GM12878 (cell line): ENCODE measurements around the gene RAD51B. TPM values are rescaled to one million over a fixed set of nuclear protein-coding genes. Genes with fewer than 3 reads are reported as not detected.

Experiments
- ATAC-seq: fragments of 200-7000 bp; cut with Tn5 transposase; 3 replicates; pipeline ENCODE4 v1.9.1; 2020; ENCODE audit warnings: mild to moderate bottlenecking, moderate library complexity
- BruUV-seq: library from RNA; stranded (reverse); fragments of 400-500 nt; replicated peaks from 2 replicates; lab custom pipeline; 2021; lab: Mats Ljungman, UMichigan
- CTCF ChIA-PET: fragments of 300-600 bp; sonication (Branson Sonifier 250); formaldehyde crosslinking; extraction: SDS; loops from one replicate; lab custom pipeline; 2021; ENCODE audit warnings: inconsistent platforms; lab: Yijun Ruan, JAX
- POLR2A ChIA-PET: fragments of 350-600 bp; formaldehyde crosslinking; extraction: SDS; loops from one replicate; lab custom pipeline; 2021; ENCODE audit warnings: inconsistent platforms; lab: Charles Lee
- RAD21 ChIA-PET: fragments of 300-600 bp; sonication (Branson Sonifier 250); formaldehyde crosslinking; loops from one replicate; lab custom pipeline; 2023; ENCODE audit warnings: antibody characterized with exemption; ENCODE audit not compliant: unreplicated experiment; lab: Charles Lee
- SMC1A ChIA-PET: fragments of 300-600 bp; sonication (Branson Sonifier 250); formaldehyde crosslinking; loops from one replicate; lab custom pipeline; 2023; ENCODE audit not compliant: unreplicated experiment, uncharacterized antibody; lab: Charles Lee
- DNase-seq: peaks from one replicate; pipeline ENCODE4 v3.0.0-alpha.2; 2011; ENCODE audit warnings: low read depth, low spot score
- FAIRE-seq: peaks from 3 replicates; lab custom pipeline; 2011; peaks lifted over from hg19 to GRCh38; lab: Jason Lieb, UNC
- H2AFZ ChIP-seq: 2 replicates; pipeline ENCODE4 v1.6.0; 2011; ENCODE audit warnings: low read depth, low read length, control low read depth; ENCODE audit not compliant: control insufficient read depth
- H3K27ac ChIP-seq: 2 replicates; pipeline ENCODE4 v1.5.1; 2011; ENCODE audit warnings: control low read depth; ENCODE audit not compliant: control insufficient read depth, insufficient read depth
- H3K27me3 ChIP-seq, 2 experiments: replicated peaks in 1 of 2; 2 replicates each; pipeline versions ENCODE4 v1.6.0 to v1.6.1; 2011; ENCODE audit warnings: low read length in 1 of 2; ENCODE audit not compliant: control insufficient read depth in 2 of 2, insufficient read depth in 2 of 2
- H3K36me3 ChIP-seq, 2 experiments: 2 replicates each; pipeline ENCODE4 v1.5.1; 2011; ENCODE audit warnings: low read length in 1 of 2; ENCODE audit not compliant: control insufficient read depth in 2 of 2, insufficient read depth in 2 of 2
- H3K4me1 ChIP-seq: 2 replicates; pipeline ENCODE4 v1.6.1; 2011; ENCODE audit warnings: mild to moderate bottlenecking, low read length, moderate library complexity, mixed read lengths; ENCODE audit not compliant: control insufficient read depth, insufficient read depth
- H3K4me2 ChIP-seq: 2 replicates; pipeline ENCODE4 v1.6.0; 2011; ENCODE audit warnings: control low read depth; ENCODE audit not compliant: control insufficient read depth, insufficient read depth
- H3K4me3 ChIP-seq: fragments of 200-600 bp; sonication (generic); 2 replicates; pipeline ENCODE4 v1.5.1; 2016
- H3K79me2 ChIP-seq: 2 replicates; pipeline ENCODE4 v1.6.0; 2011; ENCODE audit warnings: low read length; ENCODE audit not compliant: control insufficient read depth, insufficient read depth
- H3K9ac ChIP-seq: 2 replicates; pipeline ENCODE4 v1.8.0; 2011; ENCODE audit warnings: low read length, control low read depth, mixed read lengths; ENCODE audit not compliant: control insufficient read depth, insufficient read depth
- H3K9me3 ChIP-seq: replicated peaks from 3 replicates; pipeline ENCODE4 v1.5.1; 2011; ENCODE audit warnings: mild to moderate bottlenecking, low read length; ENCODE audit not compliant: control insufficient read depth, insufficient read depth
- H4K20me1 ChIP-seq: 2 replicates; pipeline ENCODE4 v1.6.0; 2011; ENCODE audit not compliant: control insufficient read depth, insufficient read depth
- RCOR1 ChIP-seq: conservative IDR thresholded peaks from 2 replicates; pipeline ENCODE4 v1.6.1; 2012; ENCODE audit warnings: low read depth, low read length, improper control_type of control experiment
- RELB ChIP-seq: fragments of 450-650 bp; IDR thresholded peaks from 2 replicates; pipeline ENCODE4 v1.6.1; 2017; ENCODE audit warnings: low read depth, mild to moderate bottlenecking, moderate library complexity
- ZBTB33 ChIP-seq: fragments of 450-650 bp; IDR thresholded peaks from 2 replicates; pipeline ENCODE4 v1.6.1; 2017; ENCODE audit warnings: mild to moderate bottlenecking
- WGBS: methylation state at CpG from one replicate; pipeline ENCODE4 v1.1.6; 2016; ENCODE audit warnings: low lambda C conversion rate; ENCODE audit not compliant: insufficient replicate concordance, insufficient coverage; ENCODE audit errors: missing lambda C conversion rate; 5-methylcytosine and 5-hydroxymethylcytosine counted together
- in situ Hi-C: fragments of 300-500 bp; cut with MboI; formaldehyde crosslinking; loops from 9 replicates; pipeline ENCODE4 v1.14.3; 2018; ENCODE audit warnings: mixed read lengths
- intact Hi-C: fragments of 100-400 bp; cut with micrococcal nuclease; formaldehyde crosslinking; loops from one replicate; pipeline ENCODE4 v1.14.2; 2022; ENCODE audit not compliant: unreplicated experiment
- polyA plus RNA-seq, 11 experiments: library from polyadenylated mRNA; depleted of rRNA in 4 of 11; unstranded in 6 of 11; stranded (reverse) in 5 of 11; fragments of >200 nt; fragmentation: Nextera tagmentation in 4 of 11; fragmentation: Illumina TruSeq in 1 of 11; extraction: Ambion mirVana in 4 of 11; extraction: Trizol in 1 of 11; gene quantifications; 1 replicate in 1 of 11; 2 replicates in 10 of 11; pipeline versions ENCODE4 v1.2.1 to v1.2.3, GENCODE V29; 2011 to 2016; ENCODE audit warnings: inconsistent platforms in 2 of 11, missing spikeins in 2 of 11, low read depth in 1 of 11
- total RNA-seq, 4 experiments: library from RNA; depleted of rRNA in 3 of 4; stranded (reverse); fragments of >200 nt in 3 of 4; fragmentation: Illumina TruSeq in 1 of 4; extraction: Trizol in 1 of 4; gene quantifications; 2 replicates each; pipeline versions ENCODE4 v1.2.1 to v1.2.3, GENCODE V29; 2013 to 2021

The RAD51B gene
- total and polyA plus RNA-seq, 10 of the 15 experiments (the other 5 are each of a cell fraction or from before 2014, with no cell fraction given): 9.8 to 26.8 (median 21.3) TPM

GRCh38 chr14:68211886-68212285, 392.3 kb downstream of the RAD51B start:
- H3K4me3 ChIP-seq: no peak overlapping the region
- no peak for FAIRE-seq
- TF ChIP-seq ZBTB33: no peak
- no peak for TF ChIP-seq RELB
- TF ChIP-seq RCOR1: no peak
- TF ChIP-seq, all 136 proteins: peak for 0
- H3K4me2 ChIP-seq: no peak overlapping the region
- H3K9me3 ChIP-seq: no peaks in the 10 kb centered on the region; the same call in 1 of the 3 replicates
- in situ Hi-C loops: no loop called here
- no peak overlapping the region for H2AFZ ChIP-seq
- ChIA-PET SMC1A (interaction anchor here (1.1 to 4.0 kb wide), 11 partner anchors 11 to 64 kb away, joined by 3 to 23 read pairs (median 11); no protein-coding TSS in a partner anchor), CTCF (interaction anchor here (1.2 to 1.5 kb wide), 2 partner anchors 21 to 26 kb away, joined by 4 to 5 read pairs; no protein-coding TSS in a partner anchor), RAD21 (interaction anchor here (1.2 to 2.4 kb wide), 2 partner anchors 19 to 21 kb away, joined by 3 to 16 read pairs; no protein-coding TSS in a partner anchor), POLR2A (interaction anchor here (1.6 kb wide), 1 partner anchor 584 kb away, joined by 3 read pairs; no protein-coding TSS in a partner anchor)
- no peaks in the 10 kb centered on the region for H3K36me3 ChIP-seq
- no TSS peak for BruUV-seq
- ATAC-seq: no peak
- H3K79me2 ChIP-seq: no peaks in the 10 kb centered on the region; the same call in 1 of the 2 replicates
- no peak overlapping the region for H3K9ac ChIP-seq
- H3K4me1 ChIP-seq: peaks cover 62% of the 10 kb centered on the region
- peak overlapping the region; percentile 86 for H3K27ac ChIP-seq
- H4K20me1 ChIP-seq: no peaks in the 10 kb centered on the region
- no peak for DNase-seq
- no peaks in the 10 kb centered on the region for H3K27me3 ChIP-seq
- intact Hi-C loops: loop anchor here (1.0 to 10.0 kb wide), 7 partner anchors 20 to 190 kb away; no protein-coding TSS in a partner anchor
- 87% methylated on average over 2 of the region's 2 CpGs for WGBS
